Stomach smooth muscle (tissue), 2 donors: Measurements from ENCODE around the gene SLU7.

ENCODE experiments used
- H3K27ac ChIP-seq: one replicate; pipeline ENCODE4 v1.7.0; 2013; ENCODE audit warnings: mild to moderate bottlenecking, low read length, inconsistent platforms
- H3K27me3 ChIP-seq, 2 donors: one replicate each; pipeline ENCODE4 v1.7.0; 2013; ENCODE audit warnings: low read length in 2 of 2; ENCODE audit not compliant: insufficient read depth in 2 of 2, control insufficient read depth in 1 of 2
- H3K36me3 ChIP-seq, 2 donors: one replicate each; pipeline ENCODE4 v1.7.0; 2013; ENCODE audit warnings: low read length in 2 of 2; ENCODE audit not compliant: control insufficient read depth in 2 of 2, insufficient read depth in 2 of 2
- H3K4me1 ChIP-seq: one replicate; pipeline ENCODE4 v1.7.0; 2013; ENCODE audit warnings: low read length; ENCODE audit not compliant: control insufficient read depth, insufficient read depth
- H3K4me3 ChIP-seq, 2 donors: one replicate each; pipeline ENCODE4 v1.7.0; 2013; ENCODE audit warnings: low read length in 2 of 2
- H3K9ac ChIP-seq, 2 donors: one replicate each; pipeline ENCODE4 v1.7.0; 2013; ENCODE audit warnings: low read length in 2 of 2, mild to moderate bottlenecking in 1 of 2
- H3K9me3 ChIP-seq, 2 donors: one replicate each; pipeline ENCODE4 v1.7.0; 2013; ENCODE audit warnings: low read length in 2 of 2; ENCODE audit not compliant: control insufficient read depth in 2 of 2
- donor health status: healthy.
- donor health status: Pancreatic carcinoma.

The SLU7 gene

GRCh38 chr5:160354666-160355065 lies 64.2 kb downstream of the SLU7 start:
- Histone ChIP-seq H3K4me3 (no peak overlapping the region), H3K27me3 (no peaks in the 10 kb centered on the region), H3K36me3 (no peaks in the 10 kb centered on the region), H3K9ac (no peak overlapping the region), H3K9me3 (no peaks in the 10 kb centered on the region), H3K4me1 (peaks cover 29% of the 10 kb centered on the region), H3K27ac (no peak overlapping the region)

DNA sequence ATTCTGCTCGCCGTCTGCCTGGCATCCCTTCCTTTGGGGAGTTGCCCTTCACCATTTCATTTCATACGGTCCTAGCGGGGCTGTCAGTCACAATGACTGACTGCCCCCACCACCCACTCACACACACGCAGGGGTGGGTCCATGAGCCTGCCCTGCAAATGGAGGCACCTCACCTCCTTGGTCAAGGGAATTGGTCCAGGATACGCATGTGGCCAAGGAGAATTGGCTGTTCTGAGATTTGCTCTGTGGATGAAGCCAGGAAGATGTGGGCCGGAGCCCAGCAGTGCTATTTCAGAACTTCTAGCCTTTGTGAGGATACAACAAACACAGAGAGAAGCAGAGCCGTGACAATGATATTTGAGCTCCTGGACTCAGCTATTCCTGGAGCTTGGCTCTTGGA lies 65.5 kb downstream of the SLU7 start:
- Histone ChIP-seq H3K4me1 (peaks cover 24% of the 10 kb centered on the region), H3K36me3 (peaks cover 0 to 4% of the 10 kb centered on the region in 2 donors), H3K4me3 (no peak overlapping the region), H3K27me3 (no peaks in the 10 kb centered on the region), H3K27ac (no peak overlapping the region), H3K9me3 (no peaks in the 10 kb centered on the region), H3K9ac (no peak overlapping the region)

DNA sequence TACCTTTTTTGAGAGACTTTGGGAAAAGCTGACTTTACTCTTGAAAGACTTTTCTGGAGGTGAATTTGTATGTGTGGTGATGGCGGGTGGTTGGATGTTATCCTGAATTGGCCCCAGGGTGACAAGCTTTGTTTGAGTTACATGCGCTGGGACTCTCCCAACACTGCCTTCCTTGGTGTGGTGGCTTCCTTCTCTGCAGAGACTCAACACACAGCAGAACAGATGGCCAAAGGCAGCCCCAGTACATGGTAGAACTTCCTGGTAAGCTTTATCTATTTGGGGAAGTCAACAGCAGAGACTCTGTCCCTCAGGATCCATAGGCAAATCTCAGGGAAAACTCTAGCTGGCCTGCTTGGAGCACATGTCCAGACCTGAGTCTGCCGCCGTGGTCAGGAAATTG lies 66.6 kb downstream of the SLU7 start:
- Histone ChIP-seq H3K27me3 (no peaks in the 10 kb centered on the region), H3K4me1 (peaks cover 14% of the 10 kb centered on the region), H3K9me3 (no peaks in the 10 kb centered on the region), H3K36me3 (peaks cover 0 to 4% of the 10 kb centered on the region in 2 donors), H3K9ac (no peak overlapping the region), H3K4me3 (no peak overlapping the region), H3K27ac (no peak overlapping the region)
